HG02678 (cell line): ENCODE measurements around the gene METTL21C.

Experiments
- ATAC-seq: cut with Tn5 transposase; IDR thresholded peaks from one replicate; pipeline ENCODE4 v1.9.1; 2021; ENCODE audit warnings: mild to moderate bottlenecking, moderate library complexity; ENCODE audit not compliant: unreplicated experiment

Gene METTL21C

DNA sequence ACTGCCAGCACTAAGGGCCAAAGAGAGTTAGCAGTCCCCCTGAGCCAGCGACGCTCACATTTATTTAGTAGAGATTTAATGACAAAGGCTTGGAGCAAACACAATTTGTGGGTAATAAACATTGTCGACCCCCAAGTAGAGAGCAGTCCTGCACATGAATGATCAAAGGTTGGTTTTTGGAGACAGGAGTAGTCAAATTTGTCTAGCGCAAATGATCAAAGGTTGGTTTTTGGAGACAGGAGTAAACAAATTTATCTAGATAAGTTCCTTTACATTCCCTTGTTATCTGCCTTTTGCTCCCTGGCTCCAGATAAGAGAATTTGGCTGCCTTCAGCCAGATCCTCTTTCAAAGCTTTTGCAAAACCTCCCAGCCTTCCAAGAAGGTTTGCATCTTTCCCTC, 26.9 kb downstream of the METTL21C start:
- no peak for ATAC-seq

DNA sequence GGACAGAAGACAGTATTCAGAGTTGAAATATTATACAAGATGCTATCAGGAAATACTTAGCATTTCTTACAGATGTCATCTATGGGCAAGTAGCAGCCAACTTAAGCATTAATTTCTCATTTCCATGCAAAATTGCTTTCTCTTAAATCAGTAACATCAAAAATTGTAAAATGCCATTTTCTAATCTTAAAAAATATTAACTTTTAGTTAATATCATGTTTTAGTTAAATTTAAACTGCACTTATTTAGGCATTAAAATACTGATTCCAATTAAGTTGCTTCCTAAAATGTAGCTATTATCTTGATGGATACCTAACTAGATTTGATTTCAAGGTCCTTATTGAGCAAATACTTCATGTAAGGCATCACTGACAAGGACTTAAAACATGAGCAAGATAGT, 27.8 kb downstream of the METTL21C start:
- no peak for ATAC-seq

DNA sequence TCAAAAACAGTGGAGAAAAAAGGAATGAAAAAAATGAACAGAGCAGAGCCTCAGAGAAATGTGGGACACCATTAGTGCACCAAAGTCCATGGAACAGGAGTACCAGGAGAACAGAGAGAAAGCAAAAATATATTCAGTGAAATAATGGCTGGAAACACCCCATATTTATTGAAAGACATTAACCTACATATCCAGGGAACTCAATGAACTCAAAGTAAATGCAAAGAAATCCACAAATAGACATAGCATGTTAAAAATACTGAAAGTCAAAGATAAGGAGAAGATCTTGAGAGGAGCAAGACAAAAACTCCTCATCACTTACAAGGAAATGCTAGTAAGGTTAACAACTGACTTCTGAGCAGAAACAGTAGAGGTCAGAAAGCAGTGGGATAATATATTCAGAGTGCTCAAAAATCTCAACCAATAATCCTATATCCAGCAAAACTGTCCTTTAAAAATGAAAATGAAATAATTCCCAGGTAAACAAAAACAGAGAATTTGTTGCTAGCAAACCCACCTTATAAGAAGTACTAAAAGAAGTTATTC, 35.6 kb downstream of the METTL21C start:
- ATAC-seq: no peak

DNA sequence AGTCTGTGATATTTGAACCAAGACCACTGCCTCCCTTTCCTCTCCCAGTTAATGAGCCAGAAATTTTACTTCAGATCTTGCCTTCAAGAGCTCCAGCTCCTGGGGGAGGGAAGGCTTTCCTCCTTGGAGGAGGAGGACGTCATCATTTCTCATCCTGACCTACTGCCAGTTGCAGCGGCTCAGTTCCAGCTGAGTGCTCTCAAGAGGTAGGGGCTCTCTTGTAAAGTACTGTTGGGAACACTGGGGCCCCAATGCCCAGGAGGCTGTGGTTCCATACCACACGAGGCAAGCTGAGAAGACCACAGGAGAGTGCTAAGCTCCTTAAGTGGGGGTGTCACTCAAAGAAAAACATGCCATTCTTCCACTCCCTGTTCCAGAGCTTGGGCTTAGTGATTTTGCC, 36.2 kb downstream of the METTL21C start:
- no peak for ATAC-seq

DNA sequence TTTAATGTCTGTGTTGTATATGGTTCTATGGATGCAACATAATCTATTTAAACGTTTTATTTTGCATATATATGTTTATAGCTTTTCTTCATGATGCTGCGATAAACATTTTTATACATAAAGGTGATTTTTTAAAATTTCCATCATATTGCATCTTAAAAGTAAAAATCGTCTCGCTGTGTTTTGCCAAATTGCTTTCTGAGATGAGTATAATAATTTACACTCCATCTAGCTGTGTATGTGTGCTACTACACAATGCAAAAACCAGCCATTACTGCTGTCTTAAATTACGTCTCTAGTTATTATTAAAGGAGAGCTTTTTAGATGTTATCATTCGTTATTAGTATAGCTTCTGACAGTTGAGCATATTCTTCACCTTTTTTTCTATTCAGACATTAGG, 37.2 kb downstream of the METTL21C start:
- ATAC-seq: no peak

DNA sequence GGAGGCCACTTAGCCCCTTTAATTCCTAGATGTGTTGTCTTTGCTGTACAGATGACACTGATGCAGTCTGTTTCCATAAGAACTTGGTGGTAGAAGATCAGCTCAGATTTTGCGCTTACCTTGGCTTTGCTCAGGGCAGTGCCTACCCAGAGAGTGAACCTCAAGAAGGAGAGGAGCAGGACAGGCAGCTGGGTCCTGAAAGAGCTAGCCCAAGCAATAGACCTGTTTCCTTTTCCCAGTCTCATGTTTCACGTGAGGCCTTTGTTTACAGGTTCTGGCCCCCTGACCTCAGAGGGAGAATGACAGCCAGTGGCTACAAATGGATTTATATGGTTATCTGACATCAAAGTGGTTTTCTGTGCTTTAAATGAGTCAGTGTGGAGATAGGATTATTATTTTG, 40.1 kb downstream of the METTL21C start:
- no peak for ATAC-seq

DNA sequence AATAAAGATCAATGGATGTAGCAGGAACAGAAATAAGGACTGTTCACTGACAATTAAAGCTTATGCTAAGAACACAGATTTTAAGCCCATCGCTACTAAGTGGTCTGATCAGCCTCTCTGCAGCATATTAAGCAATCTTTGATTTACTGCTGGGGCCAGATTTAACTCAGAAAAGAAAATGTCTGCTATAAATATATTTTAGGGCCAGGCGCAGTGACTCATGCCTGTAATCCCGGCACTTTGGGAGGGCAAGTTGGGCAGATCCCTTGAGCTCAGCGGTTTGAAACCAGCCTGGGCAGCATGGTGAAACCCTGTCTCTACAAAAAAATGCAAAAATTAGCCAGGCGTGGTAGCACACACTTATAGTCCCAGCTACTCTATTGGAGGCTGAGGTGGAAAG, 43.0 kb downstream of the METTL21C start:
- ATAC-seq: no peak

DNA sequence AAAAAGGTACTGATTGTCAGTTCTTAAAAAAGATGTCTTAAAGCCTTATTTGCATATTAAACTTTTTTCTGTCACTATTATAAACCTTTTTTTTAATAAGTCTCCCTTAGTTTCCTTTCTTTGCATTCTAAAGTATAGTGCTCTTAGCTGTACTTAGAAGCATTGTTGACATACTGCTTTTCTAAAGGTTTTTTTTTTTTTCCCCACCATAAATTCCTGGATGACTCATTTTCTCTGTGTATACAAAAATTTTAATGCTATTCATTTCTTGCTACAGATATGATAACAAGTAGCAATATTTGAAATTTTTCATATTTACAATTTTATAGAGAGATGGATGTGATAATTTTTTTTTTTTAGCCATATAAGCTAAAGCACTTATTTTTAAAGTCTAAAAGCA, 43.5 kb downstream of the METTL21C start:
- ATAC-seq: no peak

DNA sequence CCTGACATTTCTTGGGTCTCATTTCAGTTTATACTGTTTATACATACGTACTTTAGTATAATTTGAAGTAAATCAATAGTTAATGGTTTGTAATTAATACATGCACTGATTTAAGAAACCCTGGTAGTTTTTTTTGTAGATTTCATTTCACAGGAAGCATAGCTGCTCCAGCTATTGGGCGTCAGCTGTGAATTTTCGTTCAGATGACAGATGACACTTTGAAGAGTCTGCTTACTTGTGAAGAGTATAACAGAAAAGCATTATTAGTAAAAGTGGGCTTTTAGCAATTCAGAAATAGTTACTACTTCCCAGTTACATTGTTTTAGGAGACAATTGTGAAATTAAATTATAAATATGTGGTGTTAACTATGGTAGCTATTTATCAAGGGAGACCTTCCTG, 44.4 kb downstream of the METTL21C start:
- ATAC-seq: no peak

DNA sequence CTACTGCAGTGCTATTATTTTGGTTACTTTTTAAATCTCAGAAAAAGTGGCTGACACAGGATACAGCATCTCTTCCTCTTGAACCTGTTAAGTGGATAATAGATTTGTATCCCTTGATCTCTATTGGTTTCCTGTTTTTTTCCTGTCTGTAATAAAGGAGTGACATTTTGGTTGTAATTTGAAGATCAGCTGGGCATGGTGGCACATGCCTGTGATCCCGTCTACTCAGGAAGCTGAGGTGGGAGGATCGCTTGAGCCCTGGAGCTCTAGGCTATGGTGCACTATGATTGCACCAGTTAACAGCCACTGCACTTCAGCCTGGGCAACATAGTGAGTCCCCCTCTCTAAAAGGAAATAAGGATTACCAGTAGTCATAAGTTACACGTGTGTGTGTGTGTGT, 46.8 kb downstream of the METTL21C start:
- no peak for ATAC-seq

DNA sequence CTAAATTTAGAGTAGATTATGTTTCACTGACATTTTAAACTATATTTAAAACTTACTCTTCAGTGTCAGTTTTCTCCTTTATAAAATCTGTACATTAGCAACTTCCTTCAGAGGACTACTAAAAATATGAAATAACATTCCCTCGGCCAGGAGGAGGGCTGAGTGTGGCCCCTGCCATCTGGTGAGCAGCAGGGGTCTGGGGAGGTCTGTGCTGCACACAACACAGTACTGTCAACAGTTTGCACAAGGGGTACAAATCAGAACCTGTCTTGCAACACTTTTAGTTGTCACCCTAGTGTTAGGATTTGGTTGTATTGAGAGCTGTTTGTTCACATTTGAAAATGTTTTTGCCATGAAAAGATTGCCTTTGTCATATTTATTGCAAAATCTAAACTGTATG, 49.1 kb downstream of the METTL21C start:
- ATAC-seq: no peak

DNA sequence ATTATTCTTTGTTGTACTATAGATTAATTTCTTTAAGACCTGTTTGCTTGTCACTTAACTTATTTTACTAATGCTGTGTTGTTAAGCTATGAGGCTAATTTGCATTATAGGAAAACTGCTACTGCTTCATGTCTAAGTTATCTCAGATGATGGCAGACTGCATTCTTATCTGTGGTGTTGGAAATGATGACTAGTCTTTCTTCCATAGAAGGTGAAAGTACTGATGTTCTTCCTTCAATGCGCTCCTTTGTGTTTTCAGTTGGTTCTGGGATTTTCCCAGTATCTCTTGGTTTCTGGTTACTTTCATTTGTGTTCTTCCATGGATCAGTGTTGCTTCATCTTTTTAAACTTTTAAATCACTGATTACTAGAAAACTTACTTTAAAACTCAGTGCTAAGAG, 51.2 kb downstream of the METTL21C start:
- no peak for ATAC-seq

DNA sequence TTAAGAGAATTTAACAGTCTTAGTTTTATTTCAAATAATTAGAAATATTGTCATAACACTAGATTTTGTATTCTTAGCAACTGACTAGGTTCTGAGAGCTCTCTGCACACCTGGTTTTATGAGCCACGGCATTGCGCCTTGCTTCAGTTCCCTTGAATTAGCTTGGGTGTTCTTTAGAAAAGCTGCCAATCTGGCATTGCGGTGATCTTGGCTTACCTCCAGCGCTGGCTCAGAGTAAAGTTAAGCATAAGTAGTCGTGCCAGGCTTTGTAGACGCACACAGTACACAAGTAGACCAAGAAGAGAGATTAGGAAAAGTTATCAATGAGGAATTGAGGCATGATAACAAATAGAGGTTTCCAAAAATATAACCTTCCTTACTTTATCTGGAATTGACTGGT, 52.4 kb downstream of the METTL21C start:
- no peak for ATAC-seq

DNA sequence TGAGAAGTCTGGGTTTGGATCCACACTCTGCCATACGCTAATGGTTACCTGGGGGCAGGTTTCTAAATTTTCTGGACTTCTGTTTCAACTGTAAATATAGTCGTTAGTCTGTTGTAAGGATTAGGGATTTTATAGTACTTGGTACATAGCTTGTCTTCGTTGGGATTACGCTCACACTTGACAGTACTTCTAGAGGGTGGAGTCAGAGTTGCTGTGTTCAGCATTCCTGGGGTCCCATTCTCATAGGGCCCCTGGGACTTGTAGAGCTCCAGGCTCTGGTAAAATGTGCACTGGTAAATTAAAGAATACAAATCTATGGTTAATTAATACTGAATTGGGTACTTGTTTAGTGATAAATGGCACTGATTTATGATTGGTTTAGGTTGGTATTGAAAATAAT, 52.8 kb downstream of the METTL21C start:
- ATAC-seq: no peak

DNA sequence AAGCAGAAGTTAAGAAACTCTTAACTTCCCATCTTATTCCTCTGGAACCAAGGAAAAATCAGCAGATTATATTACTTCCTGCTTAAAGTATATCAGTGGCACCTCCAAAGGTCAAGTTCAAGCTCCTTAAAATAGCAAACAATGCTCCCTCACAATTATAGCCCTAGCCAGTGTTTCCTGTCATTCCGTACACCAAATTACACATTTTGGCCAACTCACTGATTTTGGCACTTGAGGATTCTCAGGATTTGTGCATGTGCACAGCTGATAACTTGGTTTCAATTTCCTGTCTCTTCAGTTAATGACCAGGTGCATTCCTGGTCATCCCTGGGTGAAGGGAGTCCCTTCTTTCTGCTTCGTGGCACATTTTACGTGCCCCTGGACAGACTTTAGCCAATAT, 56.1 kb downstream of the METTL21C start:
- no peak for ATAC-seq
